ENCODE data around the gene CEP350. TPM values are rescaled to one million over a fixed set of nuclear protein-coding genes. Genes with fewer than 3 reads are reported as not detected.

The CEP350 gene
- polyA plus RNA-seq, 2 of the 4 experiments (the other 2 are of a cell fraction), result 6.4 to 22.6 TPM

GRCh38 chr1:180029524-180030135 is 75.0 kb downstream of the CEP350 start:
- CTCF ChIA-PET, result interaction anchor here (0.9 kb wide), 1 partner anchor 64 kb away, joined by 3 read pairs; no protein-coding TSS in a partner anchor
- Histone ChIP-seq H3K27ac (no peak overlapping the region), H3K4me2 (no peak overlapping the region), H3K4me3 (no peak overlapping the region), H3K4me1 (peaks cover 11% of the 10 kb centered on the region; the same call in 2 of the 3 replicates), H3K9me3 (no peaks in the 10 kb centered on the region)
- FAIRE-seq (no peak), DNase-seq (ENCODE audit: low read depth in 1 of 2, low spot score in 1 of 2) (no peak), ATAC-seq (no peak)
- 73% methylated on average over 7 of the region's 7 CpGs for whole genome bisulfite sequencing (ENCODE audit: missing lambda C conversion rate)
- no peak for TF ChIP-seq RARB (CRISPR knock-in tag; IDR thresholded peaks at IDR 0.05)
- no peak for TF ChIP-seq EP300 (IDR thresholded peaks at IDR 0.05)
- no peak for TF ChIP-seq REST (IDR thresholded peaks at IDR 0.05)
- no peak for TF ChIP-seq BHLHE40 (IDR thresholded peaks at IDR 0.05; ENCODE audit: low read depth, low read length)
- TF ChIP-seq, protein P1, sequence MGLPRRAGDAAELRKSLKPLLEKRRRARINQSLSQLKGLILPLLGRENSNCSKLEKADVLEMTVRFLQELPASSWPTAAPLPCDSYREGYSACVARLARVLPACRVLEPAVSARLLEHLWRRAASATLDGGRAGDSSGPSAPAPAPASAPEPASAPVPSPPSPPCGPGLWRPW (IDR thresholded peaks at IDR 0.05), result no peak
- TF ChIP-seq RFX5 (IDR thresholded peaks at IDR 0.05), result no peak
- TF ChIP-seq RCOR1 (IDR thresholded peaks at IDR 0.05; ENCODE audit: low read depth, low read length), result no peak
- TF ChIP-seq RNF2 (IDR thresholded peaks at IDR 0.05; ENCODE audit: borderline replicate concordance, low read depth), result no peak
- no peak for TF ChIP-seq POLR2A (IDR thresholded peaks at IDR 0.05; ENCODE audit: low read length)
- TF ChIP-seq ZFP36 (IDR thresholded peaks at IDR 0.05; ENCODE audit: borderline replicate concordance, partially characterized antibody), result no peak
- TF ChIP-seq FOXS1 (CRISPR knock-in tag; IDR thresholded peaks at IDR 0.05), result no peak
- TF ChIP-seq ZSCAN20 (CRISPR knock-in tag; IDR thresholded peaks at IDR 0.05), result no peak
- TF ChIP-seq ATOH8 (CRISPR knock-in tag; IDR thresholded peaks at IDR 0.05; ENCODE audit: low read depth), result no peak
- TF ChIP-seq NPAS2 (CRISPR knock-in tag; IDR thresholded peaks at IDR 0.05; ENCODE audit: borderline replicate concordance), result no peak
- POLR2A ChIA-PET, result no interaction called here

GRCh38 chr1:180031664-180032063 is 77.1 kb downstream of the CEP350 start:
- Histone ChIP-seq H3K9me3 (no peaks in the 10 kb centered on the region), H3K4me3 (no peak overlapping the region), H3K27ac (no peak overlapping the region), H3K4me1 (peaks cover 11% of the 10 kb centered on the region; the same call in 2 of the 3 replicates), H3K4me2 (no peak overlapping the region)
- DNase-seq (ENCODE audit: low read depth in 1 of 2, low spot score in 1 of 2), result no peak
- ChIA-PET POLR2A (no interaction called here), CTCF (interaction anchor here (1.8 kb wide), 1 partner anchor 148 kb away, joined by 8 read pairs; no protein-coding TSS in a partner anchor)
- FAIRE-seq, result no peak
- 98% methylated on average over 1 of the region's 1 CpG for WGBS (ENCODE audit: missing lambda C conversion rate)
- ATAC-seq, result no peak
- TF ChIP-seq RNF2 (IDR thresholded peaks at IDR 0.05; ENCODE audit: borderline replicate concordance, low read depth) (no peak), GATA3 (IDR thresholded peaks at IDR 0.05; ENCODE audit: borderline replicate concordance) (no peak), RAD21 (conservative IDR thresholded peaks at IDR 0.05 in 1 of 2, IDR thresholded peaks at IDR 0.05 in 1 of 2) (no peak), EP300 (IDR thresholded peaks at IDR 0.05) (no peak), NFE2L2 (conservative IDR thresholded peaks at IDR 0.05; ENCODE audit: low read length) (no peak), JUNB (IDR thresholded peaks at IDR 0.05) (no peak), ZFP36 (IDR thresholded peaks at IDR 0.05; ENCODE audit: borderline replicate concordance, partially characterized antibody) (no peak), ELK1 (IDR thresholded peaks at IDR 0.05; ENCODE audit: low read depth, low read length) (no peak)
- TF ChIP-seq, protein P2, sequence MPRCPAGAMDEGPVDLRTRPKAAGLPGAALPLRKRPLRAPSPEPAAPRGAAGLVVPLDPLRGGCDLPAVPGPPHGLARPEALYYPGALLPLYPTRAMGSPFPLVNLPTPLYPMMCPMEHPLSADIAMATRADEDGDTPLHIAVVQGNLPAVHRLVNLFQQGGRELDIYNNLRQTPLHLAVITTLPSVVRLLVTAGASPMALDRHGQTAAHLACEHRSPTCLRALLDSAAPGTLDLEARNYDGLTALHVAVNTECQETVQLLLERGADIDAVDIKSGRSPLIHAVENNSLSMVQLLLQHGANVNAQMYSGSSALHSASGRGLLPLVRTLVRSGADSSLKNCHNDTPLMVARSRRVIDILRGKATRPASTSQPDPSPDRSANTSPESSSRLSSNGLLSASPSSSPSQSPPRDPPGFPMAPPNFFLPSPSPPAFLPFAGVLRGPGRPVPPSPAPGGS (IDR thresholded peaks at IDR 0.05), result no peak

Measured in A549 (cell line).